GM12874 (cell line): ENCODE measurements around the gene PHOSPHO1.

Source experiments
- CTCF ChIP-seq: IDR thresholded peaks from 2 replicates; pipeline ENCODE4 v1.5.1; 2011; ENCODE audit warnings: low read depth, mild to moderate bottlenecking, control low read depth, low read length, moderate library complexity; ENCODE audit not compliant: insufficient read depth

The PHOSPHO1 gene

GRCh38 chr17:49200423-49201083 is 30.0 kb downstream of the PHOSPHO1 start:
- TF ChIP-seq CTCF = no peak

GRCh38 chr17:49198211-49198610 is 32.4 kb downstream of the PHOSPHO1 start:
- TF ChIP-seq CTCF = no peak

- TF ChIP-seq CTCF = no peak
Observed at GRCh38 chr17:49197346-49197998, 33.1 kb downstream of the PHOSPHO1 start.

GRCh38 chr17:49196520-49196919 is 34.1 kb downstream of the PHOSPHO1 start:
- no peak for TF ChIP-seq CTCF

- TF ChIP-seq CTCF = no peak
Observed at GRCh38 chr17:49195751-49196150, 34.8 kb downstream of the PHOSPHO1 start.

GRCh38 chr17:49194297-49194607 is 36.3 kb downstream of the PHOSPHO1 start:
- TF ChIP-seq CTCF = no peak

- no peak for TF ChIP-seq CTCF
Observed at GRCh38 chr17:49193513-49194296, 36.9 kb downstream of the PHOSPHO1 start.
